ENCODE measurements around the gene ATP7A.
"Not testable (repeated sequence)": the region's sequence is repeated elsewhere in the genome, so short reads cannot be mapped to it uniquely, and the experiment has no call there.

The ATP7A gene

GRCh38 chrX:78029663-78030062 is 119.2 kb downstream of the ATP7A start:
- DNase-seq (ENCODE audit: extremely low read depth in 1 of 2, low read depth in 1 of 2), result no peak

GRCh38 chrX:78035061-78035460 is 124.6 kb downstream of the ATP7A start:
- DNase-seq (ENCODE audit: extremely low read depth in 1 of 2, low read depth in 1 of 2), result no peak

DNA sequence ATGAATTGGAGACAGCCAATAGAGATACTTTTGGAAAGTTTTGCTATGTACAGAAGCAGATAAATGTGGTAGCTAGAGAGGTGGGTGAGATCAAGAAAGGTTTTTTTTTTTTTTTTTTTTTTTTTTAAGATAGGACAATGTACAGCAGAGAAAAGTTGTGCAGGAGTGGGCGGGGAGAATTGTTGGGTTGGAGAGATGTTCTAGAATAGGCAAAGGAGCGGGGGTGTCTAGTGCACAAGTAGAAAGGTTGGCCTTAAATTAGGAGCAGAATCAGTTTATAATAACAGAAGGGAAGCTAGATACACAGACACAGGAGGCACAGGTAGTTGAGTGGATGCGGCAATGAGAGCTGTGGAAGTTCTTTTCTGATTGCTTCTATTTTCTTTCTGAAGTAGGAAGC is 127.4 kb downstream of the ATP7A start:
- no peak for DNase-seq (ENCODE audit: extremely low read depth in 1 of 2, low read depth in 1 of 2)

- no peak for DNase-seq (ENCODE audit: extremely low read depth in 1 of 2, low read depth in 1 of 2)
These were observed 132.1 kb downstream of the ATP7A start for GRCh38 chrX:78042601-78043000.

GRCh38 chrX:78046362-78046761 is 135.9 kb downstream of the ATP7A start:
- DNase-seq (ENCODE audit: extremely low read depth in 1 of 2, low read depth in 1 of 2), result no peak

DNA sequence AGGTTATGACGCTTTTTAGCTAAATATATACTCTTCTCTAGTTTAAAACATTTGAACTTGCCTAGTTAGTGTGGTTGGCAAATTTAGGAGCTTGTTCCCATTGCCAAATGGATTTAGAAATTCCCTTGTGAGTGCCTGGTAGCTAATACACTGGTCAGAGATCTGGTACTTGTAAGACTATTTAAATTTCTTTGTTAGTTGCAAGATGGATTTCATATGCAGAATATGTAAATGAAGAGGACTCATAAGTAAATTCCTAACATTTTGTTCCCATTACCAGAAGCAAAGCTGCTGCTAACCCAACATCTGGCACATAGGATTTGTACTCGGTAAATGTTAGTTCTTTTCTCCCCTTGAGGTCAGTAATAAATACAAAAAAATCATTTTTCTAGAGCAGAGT is 137.6 kb downstream of the ATP7A start:
- no peak for DNase-seq (ENCODE audit: extremely low read depth in 1 of 2, low read depth in 1 of 2)

- DNase-seq (ENCODE audit: extremely low read depth in 1 of 2, low read depth in 1 of 2), result no peak
These were observed 153.2 kb downstream of the ATP7A start for GRCh38 chrX:78063687-78064086.

GRCh38 chrX:78064152-78064551 is 153.7 kb downstream of the ATP7A start:
- DNase-seq (ENCODE audit: extremely low read depth in 1 of 2, low read depth in 1 of 2), result no peak

- DNase-seq (ENCODE audit: extremely low read depth in 1 of 2, low read depth in 1 of 2), result not testable (repeated sequence)
These were observed 154.5 kb downstream of the ATP7A start for GRCh38 chrX:78064698-78065601.

GRCh38 chrX:78066110-78066509 is 155.6 kb downstream of the ATP7A start:
- no peak for DNase-seq (ENCODE audit: extremely low read depth in 1 of 2, low read depth in 1 of 2)

DNA sequence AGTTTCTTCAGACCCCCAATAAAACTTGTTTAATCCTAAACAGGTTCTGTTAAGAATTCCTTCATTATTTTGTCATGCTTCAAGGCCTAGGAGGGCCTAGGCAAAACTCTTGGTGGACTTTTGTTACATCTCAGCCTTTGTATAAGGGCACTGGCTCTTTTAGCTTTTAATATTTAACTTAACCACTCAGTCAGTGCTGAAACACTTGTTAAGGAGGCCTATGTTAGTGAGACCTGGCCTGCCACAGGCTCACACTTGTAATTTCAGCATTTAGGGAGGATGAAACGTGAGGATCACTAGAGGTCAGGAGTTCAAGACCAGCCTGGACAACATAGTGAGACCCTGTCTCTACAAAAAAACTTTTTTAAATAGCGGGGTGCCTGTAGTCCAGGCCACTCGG is 160.8 kb downstream of the ATP7A start:
- DNase-seq (ENCODE audit: extremely low read depth in 1 of 2, low read depth in 1 of 2), result no peak

GRCh38 chrX:78073147-78074077 is 162.9 kb downstream of the ATP7A start:
- peak in 1 of 2 donors; percentile 21 for DNase-seq (ENCODE audit: extremely low read depth in 1 of 2, low read depth in 1 of 2)

GRCh38 chrX:78074088-78074487 is 163.6 kb downstream of the ATP7A start:
- DNase-seq (ENCODE audit: extremely low read depth in 1 of 2, low read depth in 1 of 2), result no peak

- DNase-seq (ENCODE audit: extremely low read depth in 1 of 2, low read depth in 1 of 2), result no peak
These were observed 165.4 kb downstream of the ATP7A start for GRCh38 chrX:78075787-78076389.

DNA sequence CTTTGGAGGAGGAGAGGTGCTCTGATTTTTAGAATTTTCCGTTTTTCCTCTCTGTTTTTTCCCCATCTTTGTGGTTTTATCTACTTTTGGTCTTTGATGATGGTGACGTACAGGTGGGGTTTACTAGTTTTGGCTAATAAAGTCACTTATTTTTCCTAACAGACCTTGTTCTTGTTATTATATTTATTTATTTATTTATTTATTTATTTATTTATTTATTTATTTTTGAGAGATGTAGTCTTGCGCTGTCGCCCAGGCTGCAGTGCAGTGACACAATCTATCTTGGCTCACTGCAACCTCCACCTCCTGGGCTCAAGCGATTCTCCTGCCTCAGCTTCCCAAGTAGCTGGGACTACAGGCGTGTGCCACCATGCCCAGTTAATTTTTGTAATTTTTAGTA is 170.9 kb downstream of the ATP7A start:
- DNase-seq (ENCODE audit: extremely low read depth in 1 of 2, low read depth in 1 of 2), result not testable (repeated sequence)

GRCh38 chrX:78092296-78092695 is 181.8 kb downstream of the ATP7A start:
- DNase-seq (ENCODE audit: extremely low read depth in 1 of 2, low read depth in 1 of 2), result no peak

- DNase-seq (ENCODE audit: extremely low read depth in 1 of 2, low read depth in 1 of 2), result no peak
These were observed 187.6 kb downstream of the ATP7A start for GRCh38 chrX:78098108-78098507.
